Vagina (tissue), 2 donors: ENCODE measurements around the gene TBCE.

Experiments used
- POLR2A ChIP-seq, 2 donors: fragments of 450-650 bp; IDR thresholded peaks; one replicate each; pipeline ENCODE4 v1.6.1; 2017; ENCODE audit warnings: antibody characterized with exemption in 2 of 2, mild to moderate bottlenecking in 2 of 2, moderate library complexity in 2 of 2
- TF ChIP-seq, protein P1 (sequence below), 3 experiments: fragments of 450-650 bp in 2 of 3; fragments of 200-600 bp in 1 of 3; sonication (generic) in 1 of 3; IDR thresholded peaks; one replicate each; pipeline ENCODE4 v1.5.1; 2017 to 2019; ENCODE audit warnings: antibody characterized with exemption in 3 of 3, mild to moderate bottlenecking in 2 of 3, moderate library complexity in 2 of 3

DNA sequence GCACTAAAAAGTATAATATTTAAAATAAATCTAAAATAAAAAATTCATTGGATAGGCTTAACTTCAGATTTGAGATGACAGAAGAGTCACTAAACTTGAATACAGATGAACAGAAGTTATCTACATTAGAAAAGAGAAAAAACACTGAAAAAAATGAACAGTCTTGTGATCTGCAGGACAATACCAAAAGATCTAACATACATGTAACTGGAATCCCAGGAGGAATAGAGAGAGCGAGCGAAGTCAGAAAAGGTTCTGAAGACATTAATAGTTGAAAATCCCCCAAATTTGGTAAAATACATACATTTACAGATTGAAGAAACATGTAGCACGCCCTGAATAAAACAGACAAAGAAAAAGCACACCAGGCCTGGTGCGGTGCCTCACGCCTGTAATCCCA is 115.9 kb downstream of the TBCE start:
- TF ChIP-seq, protein P1, sequence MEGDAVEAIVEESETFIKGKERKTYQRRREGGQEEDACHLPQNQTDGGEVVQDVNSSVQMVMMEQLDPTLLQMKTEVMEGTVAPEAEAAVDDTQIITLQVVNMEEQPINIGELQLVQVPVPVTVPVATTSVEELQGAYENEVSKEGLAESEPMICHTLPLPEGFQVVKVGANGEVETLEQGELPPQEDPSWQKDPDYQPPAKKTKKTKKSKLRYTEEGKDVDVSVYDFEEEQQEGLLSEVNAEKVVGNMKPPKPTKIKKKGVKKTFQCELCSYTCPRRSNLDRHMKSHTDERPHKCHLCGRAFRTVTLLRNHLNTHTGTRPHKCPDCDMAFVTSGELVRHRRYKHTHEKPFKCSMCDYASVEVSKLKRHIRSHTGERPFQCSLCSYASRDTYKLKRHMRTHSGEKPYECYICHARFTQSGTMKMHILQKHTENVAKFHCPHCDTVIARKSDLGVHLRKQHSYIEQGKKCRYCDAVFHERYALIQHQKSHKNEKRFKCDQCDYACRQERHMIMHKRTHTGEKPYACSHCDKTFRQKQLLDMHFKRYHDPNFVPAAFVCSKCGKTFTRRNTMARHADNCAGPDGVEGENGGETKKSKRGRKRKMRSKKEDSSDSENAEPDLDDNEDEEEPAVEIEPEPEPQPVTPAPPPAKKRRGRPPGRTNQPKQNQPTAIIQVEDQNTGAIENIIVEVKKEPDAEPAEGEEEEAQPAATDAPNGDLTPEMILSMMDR (IDR thresholded peaks at IDR 0.05), result no peak
- TF ChIP-seq POLR2A (IDR thresholded peaks at IDR 0.05), result no peak
